Breast epithelium (tissue), 4 donors: ENCODE results near the gene SPRY1. TPM values are rescaled to one million over a fixed set of nuclear protein-coding genes. Genes with fewer than 3 reads are reported as not detected.

Source experiments
- DNase-seq, 2 donors: peaks; one replicate each; pipeline ENCODE4 v3.0.0-alpha.2; 2019; ENCODE audit warnings: low spot score in 2 of 2
- H3K27ac ChIP-seq, 2 donors: fragments of 200-600 bp; sonication (generic) in 1 of 2; one replicate each; pipeline ENCODE4 v1.5.1; 2016 to 2019; ENCODE audit warnings: mild to moderate bottlenecking in 1 of 2
- H3K27me3 ChIP-seq, 2 donors: fragments of 200-600 bp; sonication (generic) in 1 of 2; one replicate each; pipeline versions ENCODE4 v1.5.1 to v1.6.0; 2017 to 2019; ENCODE audit warnings: control low read depth in 1 of 2, mild to moderate bottlenecking in 1 of 2
- H3K36me3 ChIP-seq: fragments of 200-600 bp; one replicate; pipeline ENCODE4 v1.5.1; 2019
- H3K4me1 ChIP-seq, 2 donors: fragments of 200-600 bp; sonication (generic); one replicate each; pipeline ENCODE4 v1.5.1; 2016 to 2019; ENCODE audit warnings: control low read depth in 1 of 2
- H3K4me3 ChIP-seq, 3 donors: fragments of 200-600 bp; sonication (generic); 1 replicate in 2 of 3; 2 replicates in 1 of 3; pipeline ENCODE4 v1.5.1; 2016 to 2019; ENCODE audit warnings: mild to moderate bottlenecking in 3 of 3, moderate library complexity in 2 of 3
- H3K9me3 ChIP-seq, 2 donors: fragments of 200-600 bp; sonication (generic) in 1 of 2; one replicate each; pipeline ENCODE4 v1.5.1; 2016 to 2019; ENCODE audit warnings: control low read depth in 1 of 2
- POLR2A ChIP-seq: fragments of 450-650 bp; IDR thresholded peaks from one replicate; pipeline ENCODE4 v1.6.1; 2016; ENCODE audit warnings: antibody characterized with exemption, mild to moderate bottlenecking, moderate library complexity
- POLR2AphosphoS5 ChIP-seq, 3 donors: sonication (generic); formaldehyde crosslinking; IDR thresholded peaks; one replicate each; pipeline ENCODE4 v1.6.1; 2017; ENCODE audit warnings: antibody characterized with exemption in 3 of 3
- intact Hi-C: fragments of 100-400 bp; cut with DNase I; formaldehyde crosslinking; loops from one replicate; pipeline ENCODE4 v1.15.1; 2023; ENCODE audit warnings: low total_unique reads
- total RNA-seq, 3 donors: library from RNA; depleted of rRNA; stranded (reverse); fragments of >200 nt; gene quantifications; one replicate each; pipeline ENCODE4 v1.1.0, GENCODE V29; 2016
- TF ChIP-seq, protein P1 (sequence below), 3 donors: fragments of 450-650 bp; IDR thresholded peaks; one replicate each; pipeline ENCODE4 v1.5.1; 2016 to 2017; ENCODE audit warnings: antibody characterized with exemption in 3 of 3, mild to moderate bottlenecking in 3 of 3, moderate library complexity in 3 of 3

The SPRY1 gene
- total RNA-seq, 3 donors from 2014 or later = 82.1 to 233 (median 103) TPM

DNA sequence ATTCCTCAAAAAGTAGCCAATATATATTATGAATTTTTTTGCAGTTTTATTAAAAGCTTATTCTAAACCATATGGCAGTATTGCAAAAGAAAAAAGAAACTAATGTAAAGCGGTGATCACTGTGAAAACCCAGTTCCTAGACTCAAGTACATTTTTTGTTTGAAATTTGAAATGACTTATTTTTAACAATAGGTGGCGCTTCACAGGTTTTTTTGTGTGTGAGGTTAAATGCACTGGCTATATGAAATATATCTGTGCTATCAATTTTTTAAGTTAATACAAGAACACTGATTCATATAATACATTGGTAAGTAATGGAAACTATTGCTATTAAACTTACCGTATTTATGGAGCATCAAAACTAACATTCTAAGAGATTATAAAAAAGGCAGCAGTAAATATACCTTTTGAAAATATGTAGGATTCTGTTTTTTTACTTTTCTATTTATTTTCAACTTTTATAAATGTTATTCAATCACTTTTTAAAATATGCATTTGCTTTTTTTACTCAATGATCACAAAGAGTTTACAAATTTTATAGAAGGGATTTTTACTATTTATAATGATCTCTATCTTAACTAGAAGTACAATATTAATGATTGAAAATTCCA is 5.6 kb upstream of the SPRY1 start:
- no peak overlapping the region for H3K27ac ChIP-seq
- no peaks in the 10 kb centered on the region for H3K4me1 ChIP-seq
- TF ChIP-seq POLR2AphosphoS5 (IDR thresholded peaks at IDR 0.05) = no peak
- TF ChIP-seq, protein P1, sequence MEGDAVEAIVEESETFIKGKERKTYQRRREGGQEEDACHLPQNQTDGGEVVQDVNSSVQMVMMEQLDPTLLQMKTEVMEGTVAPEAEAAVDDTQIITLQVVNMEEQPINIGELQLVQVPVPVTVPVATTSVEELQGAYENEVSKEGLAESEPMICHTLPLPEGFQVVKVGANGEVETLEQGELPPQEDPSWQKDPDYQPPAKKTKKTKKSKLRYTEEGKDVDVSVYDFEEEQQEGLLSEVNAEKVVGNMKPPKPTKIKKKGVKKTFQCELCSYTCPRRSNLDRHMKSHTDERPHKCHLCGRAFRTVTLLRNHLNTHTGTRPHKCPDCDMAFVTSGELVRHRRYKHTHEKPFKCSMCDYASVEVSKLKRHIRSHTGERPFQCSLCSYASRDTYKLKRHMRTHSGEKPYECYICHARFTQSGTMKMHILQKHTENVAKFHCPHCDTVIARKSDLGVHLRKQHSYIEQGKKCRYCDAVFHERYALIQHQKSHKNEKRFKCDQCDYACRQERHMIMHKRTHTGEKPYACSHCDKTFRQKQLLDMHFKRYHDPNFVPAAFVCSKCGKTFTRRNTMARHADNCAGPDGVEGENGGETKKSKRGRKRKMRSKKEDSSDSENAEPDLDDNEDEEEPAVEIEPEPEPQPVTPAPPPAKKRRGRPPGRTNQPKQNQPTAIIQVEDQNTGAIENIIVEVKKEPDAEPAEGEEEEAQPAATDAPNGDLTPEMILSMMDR (IDR thresholded peaks at IDR 0.05) = peak; percentile 7 to 36 (median 20)
- no peaks in the 10 kb centered on the region for H3K27me3 ChIP-seq
- no peaks in the 10 kb centered on the region for H3K9me3 ChIP-seq
- DNase-seq = no peak
- no peaks in the 10 kb centered on the region for H3K36me3 ChIP-seq
- intact Hi-C loops = no loop called here
- no peak overlapping the region for H3K4me3 ChIP-seq

DNA sequence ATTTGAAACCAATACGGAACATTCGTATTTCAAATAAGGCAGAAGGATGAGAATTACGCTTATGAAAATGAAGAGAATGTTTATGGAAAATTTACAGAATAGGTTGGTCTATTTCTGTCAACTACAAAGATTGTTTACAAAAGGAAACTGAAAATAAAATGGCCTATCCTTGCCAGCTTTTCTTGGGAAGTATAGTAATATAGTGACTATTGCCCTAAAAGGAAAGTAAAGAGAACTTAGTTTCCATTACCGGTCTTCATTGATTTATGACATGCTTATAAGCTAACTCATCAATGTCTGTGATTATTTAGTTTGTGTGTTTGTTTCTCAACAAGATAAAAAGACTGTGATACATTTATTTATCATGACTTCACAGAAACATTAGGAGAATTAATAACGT is 2.9 kb upstream of the SPRY1 start:
- intact Hi-C loops = no loop called here
- Histone ChIP-seq H3K9me3 (no peaks in the 10 kb centered on the region), H3K4me1 (no peaks in the 10 kb centered on the region)

DNA sequence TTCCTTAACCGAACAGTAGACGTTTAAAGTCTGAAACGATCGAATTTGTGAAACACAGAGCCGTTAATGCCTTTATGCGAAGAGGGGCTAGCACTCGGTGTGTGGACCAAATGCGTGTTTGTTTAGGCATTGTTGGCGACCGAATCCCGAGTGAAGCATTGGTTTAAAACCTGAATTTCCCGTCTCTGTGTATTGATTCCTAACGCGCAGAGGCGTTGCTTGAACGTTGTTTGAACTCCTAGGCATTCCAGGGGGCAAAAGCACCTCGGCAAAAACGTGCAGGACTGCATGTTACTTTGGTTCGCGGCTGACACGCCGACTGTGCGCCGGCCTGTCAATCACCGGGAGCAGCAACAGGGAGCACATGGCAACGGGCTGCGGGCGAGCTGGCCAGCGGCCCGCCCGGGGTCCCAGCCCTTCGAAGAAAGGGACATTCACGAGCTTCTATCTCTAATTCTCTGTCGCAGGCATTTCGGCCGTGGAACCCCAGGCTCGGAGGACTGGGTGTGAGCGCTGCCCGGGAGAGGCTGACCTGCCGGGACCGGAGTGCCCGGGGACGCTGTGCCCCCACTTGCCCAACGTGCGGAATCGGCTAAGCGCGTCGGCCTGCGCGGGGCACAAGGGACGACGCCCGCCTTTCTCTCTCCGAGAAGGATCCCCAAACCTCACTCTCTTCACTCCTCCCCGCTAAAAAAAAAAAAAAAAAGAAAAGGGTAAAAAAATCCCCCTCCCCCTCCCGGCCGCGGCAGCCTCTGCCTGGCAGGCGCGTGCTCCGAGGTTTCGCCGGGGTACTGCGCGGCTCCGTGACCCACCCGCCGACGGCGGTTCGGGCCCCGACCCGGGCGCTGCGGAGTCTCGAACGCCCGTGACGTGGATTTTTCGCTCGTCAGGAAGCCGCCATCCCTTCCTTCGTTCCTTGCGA is 810 bp downstream of the SPRY1 start:
- H3K4me3 ChIP-seq = peak overlapping the region; percentile 82 to 92 (median 83)
- peak overlapping the region; percentile 95 to 98 for H3K27ac ChIP-seq
- TF ChIP-seq, protein P1 (IDR thresholded peaks at IDR 0.05) = no peak
- TF ChIP-seq POLR2AphosphoS5 (IDR thresholded peaks at IDR 0.05) (peak; percentile 8 to 38 (median 17)), POLR2A (no peak)
- intact Hi-C loops = no loop called here
- no peaks in the 10 kb centered on the region for H3K27me3 ChIP-seq
- no peaks in the 10 kb centered on the region for H3K4me1 ChIP-seq
- H3K36me3 ChIP-seq = no peaks in the 10 kb centered on the region
- no peak for DNase-seq
- no peaks in the 10 kb centered on the region for H3K9me3 ChIP-seq

More for the DNA sequence above, 2.9 kb upstream of the SPRY1 start:
- TF ChIP-seq, protein P1 (IDR thresholded peaks at IDR 0.05) = no peak
- TF ChIP-seq POLR2AphosphoS5 (IDR thresholded peaks at IDR 0.05) = no peak
- no peak for TF ChIP-seq POLR2A
- DNase-seq = no peak
- no peaks in the 10 kb centered on the region for H3K36me3 ChIP-seq
- no peak overlapping the region for H3K27ac ChIP-seq
- H3K4me3 ChIP-seq = no peak overlapping the region
- no peaks in the 10 kb centered on the region for H3K27me3 ChIP-seq

DNA sequence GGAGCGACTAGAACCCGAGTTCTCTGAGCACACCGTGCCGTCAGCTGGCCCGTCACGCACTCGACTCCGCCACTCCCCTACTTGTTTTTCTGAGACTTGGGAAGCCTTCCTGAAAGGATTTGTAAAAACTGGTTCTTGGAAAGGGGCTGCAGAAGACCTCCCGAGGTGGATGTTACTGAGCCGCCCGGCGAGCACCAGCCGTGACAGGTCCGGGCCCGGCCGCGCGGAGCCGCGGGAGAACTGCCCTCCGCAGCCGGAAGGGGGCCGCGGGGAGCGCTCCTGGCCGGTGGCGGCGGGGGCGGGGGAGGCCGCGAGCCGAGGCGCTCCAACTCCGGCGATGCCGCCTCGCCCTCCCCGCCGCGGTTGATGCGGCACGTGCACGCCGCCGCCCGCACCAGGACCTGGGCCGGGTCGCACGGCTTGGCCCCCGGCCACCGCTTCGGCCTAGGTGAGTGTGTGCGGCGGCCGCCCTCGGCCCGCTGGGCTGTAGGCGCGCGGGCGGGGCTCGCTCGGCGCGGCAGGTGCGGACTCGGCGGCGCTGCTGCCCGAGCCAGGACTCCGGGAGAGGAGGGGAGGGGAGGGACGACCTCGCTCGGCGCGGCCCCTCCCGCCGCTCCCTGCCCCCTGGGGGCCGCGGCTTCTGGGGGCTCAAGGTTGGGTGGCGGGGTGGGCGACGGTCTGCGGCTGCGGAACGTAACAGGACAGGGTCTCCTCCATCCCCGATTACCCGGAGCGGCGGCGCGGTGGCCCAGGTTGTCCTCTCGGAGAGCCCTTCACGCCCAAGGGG is 1.7 kb downstream of the SPRY1 start:
- peak; percentile 49 to 68 for DNase-seq
- Histone ChIP-seq H3K27me3 (no peaks in the 10 kb centered on the region), H3K9me3 (no peaks in the 10 kb centered on the region), H3K36me3 (no peaks in the 10 kb centered on the region), H3K4me3 (peak overlapping the region; percentile 82 to 92 (median 83)), H3K4me1 (no peaks in the 10 kb centered on the region), H3K27ac (peak overlapping the region; percentile 95 to 98)
- intact Hi-C loops = no loop called here
- TF ChIP-seq POLR2AphosphoS5 (IDR thresholded peaks at IDR 0.05) (peak in 2 of 3 donors; percentile 14 to 34), POLR2A (no peak)
- TF ChIP-seq, protein P1 (IDR thresholded peaks at IDR 0.05) = peak in 1 of 3 donors; percentile 59
